Natural killer cell (primary cell): ENCODE results near the gene UNC5B. TPM values are rescaled to one million over a fixed set of nuclear protein-coding genes. Genes with fewer than 3 reads are reported as not detected.

ENCODE experiments used
- ATAC-seq, 3 donors: fragments of 150-1000 bp in 2 of 3; fragments of 200-7000 bp in 1 of 3; cut with Tn5 transposase; 1 replicate in 1 of 3; 2 replicates in 2 of 3; pipeline ENCODE4 v1.10.0; 2021; ENCODE audit warnings: mild to moderate bottlenecking in 2 of 3, moderate library complexity in 2 of 3
- DNase-seq, 2 donors: peaks; one replicate each; pipeline versions ENCODE4 v3.0.0 to v3.0.0-alpha.2; 2013 to 2021; ENCODE audit warnings: mixed read lengths in 1 of 2
- H3K27ac ChIP-seq: one replicate; pipeline ENCODE4 v1.5.1; 2013; ENCODE audit warnings: mild to moderate bottlenecking, low read length
- H3K27me3 ChIP-seq: one replicate; pipeline ENCODE4 v1.6.1; 2013; ENCODE audit warnings: low read length; ENCODE audit not compliant: control insufficient read depth, insufficient read depth
- H3K36me3 ChIP-seq: one replicate; pipeline ENCODE4 v1.6.1; 2013; ENCODE audit warnings: low read length; ENCODE audit not compliant: control insufficient read depth, insufficient read depth
- H3K4me1 ChIP-seq: one replicate; pipeline ENCODE4 v1.6.1; 2013; ENCODE audit warnings: low read length; ENCODE audit not compliant: control insufficient read depth, insufficient read depth
- H3K4me3 ChIP-seq: one replicate; pipeline ENCODE4 v1.5.1; 2013; ENCODE audit warnings: low read length
- H3K9me3 ChIP-seq: one replicate; pipeline ENCODE4 v1.6.1; 2013; ENCODE audit warnings: low read length; ENCODE audit not compliant: control insufficient read depth, insufficient read depth
- H3K27ac Mint-ChIP-seq, 2 donors: one replicate each; pipeline ENCODE4 v1.8.0; 2022; ENCODE audit warnings: mild to moderate bottlenecking in 2 of 2, mixed read lengths in 2 of 2, moderate library complexity in 1 of 2
- H3K27me3 Mint-ChIP-seq, 2 donors: one replicate each; pipeline ENCODE4 v1.8.0; 2022; ENCODE audit warnings: low read depth in 2 of 2, mixed read lengths in 2 of 2
- H3K36me3 Mint-ChIP-seq: one replicate; pipeline ENCODE4 v1.8.0; 2022; ENCODE audit warnings: mixed read lengths
- H3K4me1 Mint-ChIP-seq, 2 donors: one replicate each; pipeline ENCODE4 v1.8.0; 2022; ENCODE audit warnings: mixed read lengths in 2 of 2
- H3K4me3 Mint-ChIP-seq: one replicate; pipeline ENCODE4 v1.8.0; 2022; ENCODE audit warnings: mild to moderate bottlenecking, moderate library complexity, mixed read lengths
- H3K9me3 Mint-ChIP-seq, 2 donors: one replicate each; pipeline ENCODE4 v1.8.0; 2022; ENCODE audit warnings: mixed read lengths in 2 of 2
- WGBS: methylation state at CpG from one replicate; pipeline ENCODE4 v1.1.7; 2013; ENCODE audit warnings: missing lambda C conversion rate; ENCODE audit not compliant: insufficient coverage; 5-methylcytosine and 5-hydroxymethylcytosine counted together
- intact Hi-C: fragments of 100-400 bp; cut with micrococcal nuclease; formaldehyde crosslinking; loops from one replicate; pipeline ENCODE4 v1.14.2; 2022
- total RNA-seq, 4 donors: library from RNA; stranded (reverse); fragments of 120-200 nt in 1 of 4; gene quantifications; one replicate each; pipeline versions ENCODE4 v1.2.3 to v1.2.4, GENCODE V29; 2013 to 2022
- TF ChIP-seq, protein P1 (sequence below): fragments of 200-600 bp; IDR thresholded peaks from one replicate; pipeline ENCODE4 v1.8.0; 2022; ENCODE audit warnings: antibody characterized with exemption

The UNC5B gene
- total RNA-seq, 3 donors from 2014 or later (not counting 1 experiment from before 2014, with no cell fraction given), result 0.09 to 0.65 (median 0.09) TPM

DNA sequence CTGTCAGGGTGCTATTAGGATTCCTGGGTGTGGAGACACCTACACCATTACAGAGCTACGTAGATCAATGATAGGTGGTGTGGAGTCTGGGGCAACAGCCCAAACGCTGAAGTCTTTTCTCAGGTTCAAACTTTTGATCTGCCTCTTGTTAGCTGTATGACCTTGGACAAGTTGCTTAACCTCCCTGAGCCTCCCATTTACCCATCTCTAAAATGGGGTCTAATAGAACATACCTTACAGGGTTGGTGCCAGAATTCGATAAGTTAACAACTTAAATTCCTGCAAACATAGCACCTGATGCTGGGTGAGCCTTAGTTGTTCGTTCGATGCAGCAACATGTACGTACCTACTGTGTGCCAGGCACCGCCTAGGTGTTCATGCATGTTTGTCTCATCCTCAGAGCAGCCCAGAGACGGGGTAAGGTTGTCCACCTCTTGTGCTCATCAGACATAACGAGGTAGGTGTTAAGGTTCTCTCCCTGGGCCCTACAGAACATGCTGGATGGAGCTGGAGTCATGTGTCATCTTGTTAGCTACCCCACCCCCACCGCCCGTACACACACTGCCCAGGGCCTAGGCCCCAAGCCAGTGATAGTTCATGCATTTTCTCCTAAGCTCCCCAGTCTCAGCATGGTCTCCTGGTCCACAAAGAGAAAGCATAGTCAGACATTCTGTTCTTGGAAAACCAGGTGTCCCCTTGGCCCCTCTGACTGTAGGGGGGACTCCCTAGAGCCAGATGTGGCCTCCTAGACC is 65.7 kb downstream of the UNC5B start:
- Mint-ChIP-seq H3K4me3 (no peak overlapping the region), H3K27ac (no peak overlapping the region), H3K9me3 (no peaks in the 10 kb centered on the region), H3K27me3 (no peaks in the 10 kb centered on the region), H3K4me1 (no peaks in the 10 kb centered on the region), H3K36me3 (no peaks in the 10 kb centered on the region)
- H3K4me1 ChIP-seq, result no peaks in the 10 kb centered on the region
- H3K9me3 ChIP-seq, result no peaks in the 10 kb centered on the region
- ATAC-seq, result no peak
- no peak for DNase-seq
- WGBS, result 88% methylated on average over 10 of the region's 11 CpGs
- no peaks in the 10 kb centered on the region for H3K36me3 ChIP-seq
- TF ChIP-seq, protein P1, sequence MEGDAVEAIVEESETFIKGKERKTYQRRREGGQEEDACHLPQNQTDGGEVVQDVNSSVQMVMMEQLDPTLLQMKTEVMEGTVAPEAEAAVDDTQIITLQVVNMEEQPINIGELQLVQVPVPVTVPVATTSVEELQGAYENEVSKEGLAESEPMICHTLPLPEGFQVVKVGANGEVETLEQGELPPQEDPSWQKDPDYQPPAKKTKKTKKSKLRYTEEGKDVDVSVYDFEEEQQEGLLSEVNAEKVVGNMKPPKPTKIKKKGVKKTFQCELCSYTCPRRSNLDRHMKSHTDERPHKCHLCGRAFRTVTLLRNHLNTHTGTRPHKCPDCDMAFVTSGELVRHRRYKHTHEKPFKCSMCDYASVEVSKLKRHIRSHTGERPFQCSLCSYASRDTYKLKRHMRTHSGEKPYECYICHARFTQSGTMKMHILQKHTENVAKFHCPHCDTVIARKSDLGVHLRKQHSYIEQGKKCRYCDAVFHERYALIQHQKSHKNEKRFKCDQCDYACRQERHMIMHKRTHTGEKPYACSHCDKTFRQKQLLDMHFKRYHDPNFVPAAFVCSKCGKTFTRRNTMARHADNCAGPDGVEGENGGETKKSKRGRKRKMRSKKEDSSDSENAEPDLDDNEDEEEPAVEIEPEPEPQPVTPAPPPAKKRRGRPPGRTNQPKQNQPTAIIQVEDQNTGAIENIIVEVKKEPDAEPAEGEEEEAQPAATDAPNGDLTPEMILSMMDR, result no peak
- H3K27ac ChIP-seq, result no peak overlapping the region
- no peaks in the 10 kb centered on the region for H3K27me3 ChIP-seq
- intact Hi-C loops, result no loop called here
- H3K4me3 ChIP-seq, result no peak overlapping the region

DNA sequence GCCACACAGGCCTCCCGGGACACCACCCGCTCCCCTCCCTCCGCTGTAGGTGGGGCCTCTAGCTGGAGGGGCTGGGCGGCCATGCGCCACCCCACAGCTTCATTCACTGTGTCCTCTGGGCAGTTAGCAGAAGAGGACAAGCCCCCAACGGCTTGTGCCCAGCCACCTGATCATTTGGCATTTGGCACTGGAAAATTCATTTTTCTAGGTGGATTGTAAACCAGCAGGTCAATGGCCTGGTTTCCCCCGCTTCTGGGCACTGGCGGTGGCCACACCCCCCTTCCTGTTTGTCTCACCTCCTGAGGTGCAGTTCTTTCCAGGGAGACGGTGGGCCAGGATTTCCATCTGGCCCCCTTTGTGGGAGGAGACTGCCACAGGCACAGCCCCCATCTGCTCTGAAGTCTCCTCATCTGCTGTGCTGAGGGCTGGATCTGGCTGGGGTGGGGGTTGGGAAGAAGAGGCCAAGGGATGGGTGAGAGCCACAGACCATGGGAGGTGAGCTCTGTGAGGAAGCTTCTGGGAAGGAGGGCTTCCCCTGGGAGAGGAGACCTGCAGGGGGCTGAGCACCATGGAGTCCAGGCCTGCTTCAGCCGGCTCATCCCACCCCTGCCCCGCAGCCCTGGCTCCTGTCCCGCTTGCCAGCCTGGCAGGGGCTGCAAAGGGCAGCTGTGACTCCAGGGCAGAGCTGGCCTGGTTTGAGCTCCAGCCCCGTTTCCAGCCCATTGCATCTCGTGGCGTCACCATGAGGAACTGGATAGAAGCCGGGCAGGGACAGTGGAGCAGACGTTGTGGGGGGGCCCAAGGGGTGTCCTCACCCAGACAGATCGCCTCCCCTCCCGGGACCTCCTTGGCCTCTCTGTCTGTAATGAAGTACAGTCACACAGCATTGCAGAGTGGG is 66.6 kb downstream of the UNC5B start:
- H3K36me3 ChIP-seq, result no peaks in the 10 kb centered on the region
- H3K9me3 ChIP-seq, result no peaks in the 10 kb centered on the region
- H3K4me1 ChIP-seq, result no peaks in the 10 kb centered on the region
- Mint-ChIP-seq H3K4me3 (no peak overlapping the region), H3K9me3 (no peaks in the 10 kb centered on the region), H3K4me1 (no peaks in the 10 kb centered on the region), H3K27ac (no peak overlapping the region), H3K27me3 (no peaks in the 10 kb centered on the region), H3K36me3 (no peaks in the 10 kb centered on the region)
- WGBS, result 79% methylated on average over 18 of the region's 19 CpGs
- H3K27me3 ChIP-seq, result no peaks in the 10 kb centered on the region
- ATAC-seq (no peak), DNase-seq (no peak)
- no peak overlapping the region for H3K27ac ChIP-seq
- intact Hi-C loops, result no loop called here
- TF ChIP-seq, protein P1, result no peak
- no peak overlapping the region for H3K4me3 ChIP-seq

DNA sequence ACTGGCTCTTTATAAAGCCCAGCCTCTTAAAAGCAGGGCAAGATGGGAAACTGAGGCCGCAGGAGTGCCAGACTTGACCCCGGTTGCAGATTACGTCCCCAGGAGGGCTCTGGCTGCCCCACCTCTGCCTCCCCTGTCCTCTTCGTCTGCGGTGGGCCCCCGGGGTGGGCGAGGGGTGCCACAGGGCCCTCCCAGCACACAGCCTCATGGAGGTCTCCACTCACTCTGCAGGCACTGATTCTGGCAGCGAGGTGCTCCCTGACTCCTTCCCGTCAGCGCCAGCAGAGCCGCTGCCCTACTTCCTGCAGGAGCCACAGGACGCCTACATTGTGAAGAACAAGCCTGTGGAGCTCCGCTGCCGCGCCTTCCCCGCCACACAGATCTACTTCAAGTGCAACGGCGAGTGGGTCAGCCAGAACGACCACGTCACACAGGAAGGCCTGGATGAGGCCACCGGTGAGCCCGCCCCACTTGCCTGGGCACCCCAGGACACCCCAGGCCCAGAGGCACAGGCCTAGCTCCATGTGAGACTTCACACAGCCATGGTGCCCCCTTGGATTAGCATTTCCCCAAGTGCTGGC is 67.3 kb downstream of the UNC5B start:
- no peaks in the 10 kb centered on the region for H3K36me3 Mint-ChIP-seq
- H3K9me3 Mint-ChIP-seq, result no peaks in the 10 kb centered on the region
- H3K4me3 Mint-ChIP-seq, result no peak overlapping the region
- H3K36me3 ChIP-seq, result no peaks in the 10 kb centered on the region
- H3K27ac ChIP-seq, result no peak overlapping the region
- intact Hi-C loops, result no loop called here
- no peaks in the 10 kb centered on the region for H3K4me1 ChIP-seq
- 84% methylated on average over 22 of the region's 22 CpGs for WGBS
- ATAC-seq, result no peak
- TF ChIP-seq, protein P1, result no peak
- no peaks in the 10 kb centered on the region for H3K9me3 ChIP-seq
- no peak overlapping the region for H3K4me3 ChIP-seq
- H3K27me3 ChIP-seq, result no peaks in the 10 kb centered on the region
- no peaks in the 10 kb centered on the region for H3K27me3 Mint-ChIP-seq
- DNase-seq, result no peak
- H3K4me1 Mint-ChIP-seq, result no peaks in the 10 kb centered on the region
- no peak overlapping the region for H3K27ac Mint-ChIP-seq
